ENCODE data around the gene IQCH.
"Not testable (repeated sequence)": the region's sequence is repeated elsewhere in the genome, so short reads cannot be mapped to it uniquely, and the experiment has no call there.

Gene IQCH

GRCh38 chr15:67343206-67343605 lies 88.6 kb downstream of the IQCH start:
- TF ChIP-seq CTCF (IDR thresholded peaks at IDR 0.05; ENCODE audit: low read depth, low read length, missing control alignments), result no peak
- H3K4me3 ChIP-seq (ENCODE audit: low read depth, low read length), result no peak overlapping the region
- DNase-seq (ENCODE audit: low read depth), result no peak

GRCh38 chr15:67349634-67350033 lies 95.0 kb downstream of the IQCH start:
- no peak for DNase-seq (ENCODE audit: low read depth)
- no peak for TF ChIP-seq CTCF (IDR thresholded peaks at IDR 0.05; ENCODE audit: low read depth, low read length, missing control alignments)
- H3K4me3 ChIP-seq (ENCODE audit: low read depth, low read length), result no peak overlapping the region

- no peak for TF ChIP-seq CTCF (IDR thresholded peaks at IDR 0.05; ENCODE audit: low read depth, low read length, missing control alignments)
- no peak for DNase-seq (ENCODE audit: low read depth)
- no peak overlapping the region for H3K4me3 ChIP-seq (ENCODE audit: low read depth, low read length)
Measured at GRCh38 chr15:67350042-67350441, 95.5 kb downstream of the IQCH start.

GRCh38 chr15:67358391-67358790 lies 103.8 kb downstream of the IQCH start:
- DNase-seq (ENCODE audit: low read depth), result no peak
- no peak for TF ChIP-seq CTCF (IDR thresholded peaks at IDR 0.05; ENCODE audit: low read depth, low read length, missing control alignments)
- no peak overlapping the region for H3K4me3 ChIP-seq (ENCODE audit: low read depth, low read length)

- DNase-seq (ENCODE audit: low read depth), result no peak
- no peak for TF ChIP-seq CTCF (IDR thresholded peaks at IDR 0.05; ENCODE audit: low read depth, low read length, missing control alignments)
- H3K4me3 ChIP-seq (ENCODE audit: low read depth, low read length), result no peak overlapping the region
Measured at GRCh38 chr15:67358812-67359211, 104.2 kb downstream of the IQCH start.

GRCh38 chr15:67359431-67360079 lies 105.0 kb downstream of the IQCH start:
- no peak overlapping the region for H3K4me3 ChIP-seq (ENCODE audit: low read depth, low read length)
- DNase-seq (ENCODE audit: low read depth), result no peak
- no peak for TF ChIP-seq CTCF (IDR thresholded peaks at IDR 0.05; ENCODE audit: low read depth, low read length, missing control alignments)

- no peak overlapping the region for H3K4me3 ChIP-seq (ENCODE audit: low read depth, low read length)
- no peak for TF ChIP-seq CTCF (IDR thresholded peaks at IDR 0.05; ENCODE audit: low read depth, low read length, missing control alignments)
- no peak for DNase-seq (ENCODE audit: low read depth)
Measured at GRCh38 chr15:67361100-67361499, 106.5 kb downstream of the IQCH start.

- H3K4me3 ChIP-seq (ENCODE audit: low read depth, low read length); DNase-seq (ENCODE audit: low read depth): not testable (repeated sequence)
Measured at GRCh38 chr15:67363712-67364111, 109.1 kb downstream of the IQCH start.
